IMR-90 (cell line): ENCODE data around the gene CAND2. TPM values are rescaled to one million over a fixed set of nuclear protein-coding genes. Genes with fewer than 3 reads are reported as not detected.

Experiments used
- ATAC-seq: fragments of 200-7000 bp; cut with Tn5 transposase; 2 replicates; pipeline ENCODE4 v1.9.1; 2020; ENCODE audit warnings: low read depth, mild to moderate bottlenecking, moderate library complexity
- BruUV-seq: library from RNA; stranded (reverse); fragments of 400-500 nt; replicated peaks from 2 replicates; lab custom pipeline; 2021; lab: Mats Ljungman, UMichigan
- CTCF ChIA-PET: fragments of 300-600 bp; formaldehyde crosslinking; extraction: SDS; loops from one replicate; lab custom pipeline; 2021; ENCODE audit warnings: antibody characterized with exemption; lab: Yijun Ruan, JAX
- POLR2A ChIA-PET: fragments of 300-600 bp; sonication (Branson Sonifier 250); formaldehyde crosslinking; loops from one replicate; lab custom pipeline; 2022; ENCODE audit warnings: antibody characterized with exemption; ENCODE audit not compliant: unreplicated experiment; lab: Charles Lee
- DNase-seq: peaks from one replicate; pipeline ENCODE4 v3.0.0; 2013
- H2AFZ ChIP-seq: replicated peaks from 2 replicates; pipeline ENCODE3; 2013; ENCODE audit warnings: low read length, mild to moderate bottlenecking; ENCODE audit not compliant: poor library complexity
- H2AK5ac ChIP-seq: 2 replicates; pipeline ENCODE4 v1.6.1; 2013; ENCODE audit warnings: low read depth, low read length, inconsistent platforms
- H2AK9ac ChIP-seq: replicated peaks from 2 replicates; pipeline ENCODE3; 2013; ENCODE audit warnings: mild to moderate bottlenecking, low read depth, low read length, moderate library complexity; ENCODE audit not compliant: poor library complexity
- H2BK120ac ChIP-seq: 2 replicates; pipeline ENCODE4 v1.6.1; 2013; ENCODE audit warnings: low read depth, low read length, inconsistent platforms
- H2BK15ac ChIP-seq: 3 replicates; pipeline ENCODE4 v1.6.1; 2013; ENCODE audit warnings: low read depth, low read length, inconsistent platforms
- H2BK20ac ChIP-seq: 2 replicates; pipeline ENCODE4 v1.6.1; 2013; ENCODE audit warnings: low read depth, mild to moderate bottlenecking, inconsistent platforms, low read length, moderate library complexity
- H2BK5ac ChIP-seq: 2 replicates; pipeline ENCODE4 v1.6.1; 2013; ENCODE audit warnings: mild to moderate bottlenecking, low read depth, low read length, inconsistent platforms; ENCODE audit not compliant: poor library complexity, severe bottlenecking
- H3K14ac ChIP-seq: replicated peaks from 2 replicates; pipeline ENCODE4 v1.6.1; 2013; ENCODE audit warnings: low read depth, low read length, inconsistent platforms
- H3K18ac ChIP-seq: 2 replicates; pipeline ENCODE4 v1.6.1; 2013; ENCODE audit warnings: low read depth, low read length, control low read depth
- H3K23ac ChIP-seq: 2 replicates; pipeline ENCODE4 v1.6.1; 2013; ENCODE audit warnings: low read depth, low read length, inconsistent platforms
- H3K27ac ChIP-seq: 2 replicates; pipeline ENCODE4 v1.5.1; 2013; ENCODE audit warnings: mild to moderate bottlenecking, control low read depth, low read length; ENCODE audit not compliant: insufficient read depth
- H3K27me3 ChIP-seq: 2 replicates; pipeline ENCODE4 v1.6.1; 2013; ENCODE audit warnings: low read length; ENCODE audit not compliant: control insufficient read depth, insufficient read depth
- H3K36me3 ChIP-seq: 2 replicates; pipeline ENCODE4 v1.6.1; 2013; ENCODE audit warnings: low read length, mixed read lengths; ENCODE audit not compliant: control insufficient read depth, insufficient read depth
- H3K4ac ChIP-seq: 2 replicates; pipeline ENCODE4 v1.6.1; 2013; ENCODE audit warnings: low read depth, low read length, inconsistent platforms
- H3K4me1 ChIP-seq: 2 replicates; pipeline ENCODE4 v1.6.1; 2013; ENCODE audit warnings: low read length, mixed read lengths; ENCODE audit not compliant: control insufficient read depth, insufficient read depth
- H3K4me2 ChIP-seq: 2 replicates; pipeline ENCODE4 v1.6.1; 2013; ENCODE audit warnings: low read depth, mild to moderate bottlenecking, control low read depth, low read length, moderate library complexity
- H3K4me3 ChIP-seq: 2 replicates; pipeline ENCODE4 v1.5.1; 2013; ENCODE audit warnings: low read depth, mild to moderate bottlenecking, control low read depth, low read length, moderate library complexity; ENCODE audit not compliant: insufficient read depth
- H3K56ac ChIP-seq: 2 replicates; pipeline ENCODE4 v1.6.1; 2013; ENCODE audit warnings: low read length, inconsistent platforms; ENCODE audit not compliant: insufficient read depth; ENCODE audit errors: extremely low read depth
- H3K79me1 ChIP-seq, 2 experiments: 2 replicates each; pipeline ENCODE4 v1.6.1; 2013; ENCODE audit warnings: low read length in 2 of 2, inconsistent platforms in 1 of 2, low read depth in 1 of 2
- H3K9ac ChIP-seq: 2 replicates; pipeline ENCODE4 v1.6.1; 2013; ENCODE audit warnings: low read depth, low read length, control low read depth
- H3K9me1 ChIP-seq: 2 replicates; pipeline ENCODE4 v1.6.1; 2013; ENCODE audit warnings: low read length, inconsistent platforms; ENCODE audit not compliant: insufficient read depth
- H3K9me3 ChIP-seq: 2 replicates; pipeline ENCODE4 v1.6.1; 2013; ENCODE audit warnings: low read length; ENCODE audit not compliant: control insufficient read depth, insufficient read depth
- H4K20me1 ChIP-seq: 2 replicates; pipeline ENCODE4 v1.6.1; 2013; ENCODE audit warnings: low read length, inconsistent platforms; ENCODE audit not compliant: insufficient read depth
- H4K5ac ChIP-seq: 2 replicates; pipeline ENCODE4 v1.6.1; 2013; ENCODE audit warnings: mild to moderate bottlenecking, low read depth, low read length, control low read depth
- H4K8ac ChIP-seq, 2 experiments: 2 replicates each; pipeline ENCODE4 v1.6.1; 2013; ENCODE audit warnings: low read depth in 2 of 2, low read length in 2 of 2, control low read depth in 1 of 2, inconsistent platforms in 1 of 2
- H4K91ac ChIP-seq: 2 replicates; pipeline ENCODE4 v1.6.1; 2013; ENCODE audit warnings: low read depth, low read length, inconsistent platforms; ENCODE audit not compliant: insufficient read depth
- CEBPB ChIP-seq: IDR thresholded peaks from 2 replicates; pipeline ENCODE4 v1.6.1; 2012; ENCODE audit warnings: low read depth, low read length, improper control_type of control experiment
- RFX5 ChIP-seq: IDR thresholded peaks from 2 replicates; pipeline ENCODE4 v1.8.0; 2012; ENCODE audit warnings: low read depth, mild to moderate bottlenecking, low read length, moderate library complexity
- WGBS, 2 experiments: methylation state at CpG; one replicate each; pipeline versions ENCODE4 v1.1.5 to v1.1.7; 2013; ENCODE audit warnings: missing lambda C conversion rate in 2 of 2; ENCODE audit not compliant: insufficient read length in 1 of 2; ENCODE audit errors: extremely low coverage in 2 of 2; 5-methylcytosine and 5-hydroxymethylcytosine counted together
- dilution Hi-C: fragments of 300-500 bp; cut with HindIII; formaldehyde crosslinking; loops from one replicate; pipeline ENCODE4 v1.14.3; 2018; ENCODE audit warnings: low sequenced_read_pairs; ENCODE audit not compliant: unreplicated experiment
- in situ Hi-C: fragments of 300-500 bp; cut with MboI; formaldehyde crosslinking; loops from 3 replicates; pipeline ENCODE4 v1.14.3; 2019; ENCODE audit warnings: low sequenced_read_pairs, inconsistent platforms, mixed read lengths
- intact Hi-C: fragments of 100-400 bp; cut with micrococcal nuclease; formaldehyde crosslinking; loops from 2 replicates; pipeline ENCODE4 v1.10.0; 2022
- polyA plus RNA-seq, 3 experiments: library from polyadenylated mRNA; depleted of rRNA; stranded (reverse); fragments of >200 nt; gene quantifications; 2 replicates each; pipeline ENCODE4 v1.2.3, GENCODE V29; 2012; ENCODE audit warnings: low replicate concordance in 1 of 3
- total RNA-seq: library from RNA; depleted of rRNA; stranded (reverse); fragments of >200 nt; gene quantifications from 2 replicates; pipeline ENCODE4 v1.2.3, GENCODE V29; 2012

CAND2 gene
- total and polyA plus RNA-seq, 2 of the 4 experiments (the other 2 are of a cell fraction) = 2.9 to 4.9 TPM

- no peak overlapping the region for H3K14ac ChIP-seq
- intact Hi-C loops (no loop called here), dilution Hi-C loops (no loop called here), in situ Hi-C loops (no loop called here)
- H3K36me3 ChIP-seq = no peaks in the 10 kb centered on the region
- ATAC-seq (no peak), DNase-seq (no peak)
- H3K27me3 ChIP-seq = peaks cover 25% of the 10 kb centered on the region
- no peak overlapping the region for H4K91ac ChIP-seq
- no peak overlapping the region for H4K8ac ChIP-seq
- H3K4ac ChIP-seq = no peak overlapping the region
- WGBS, 2 experiments = 61% methylated on average over 3 of the region's 12 CpGs; no CpG with 5 or more reads in 1 of the 2 experiments
- H3K4me2 ChIP-seq = no peak overlapping the region
- no TSS peak for BruUV-seq
- no peak overlapping the region for H3K4me3 ChIP-seq
- H4K20me1 ChIP-seq = no peaks in the 10 kb centered on the region
- H2BK20ac ChIP-seq = no peak overlapping the region
- no peak overlapping the region for H3K56ac ChIP-seq
- H3K4me1 ChIP-seq = no peaks in the 10 kb centered on the region; the same call in 1 of the 2 replicates
- H3K9me1 ChIP-seq = no peaks in the 10 kb centered on the region; the same call in 1 of the 2 replicates
- no peak overlapping the region for H2AK9ac ChIP-seq
- no peak overlapping the region for H4K5ac ChIP-seq
- no peak overlapping the region for H3K9ac ChIP-seq
- no peak overlapping the region for H3K23ac ChIP-seq
- CTCF ChIA-PET = no interaction called here
- H3K18ac ChIP-seq = no peak overlapping the region
- POLR2A ChIA-PET = no interaction called here
- no peaks in the 10 kb centered on the region for H3K79me1 ChIP-seq
- H2BK15ac ChIP-seq = no peak overlapping the region
- H2BK120ac ChIP-seq = no peak overlapping the region
- H2AFZ ChIP-seq = no peak overlapping the region
- H2BK5ac ChIP-seq = no peak overlapping the region
- TF ChIP-seq CEBPB (no peak), RFX5 (no peak)
- H3K27ac ChIP-seq = no peak overlapping the region
- H3K9me3 ChIP-seq = no peaks in the 10 kb centered on the region
- H2AK5ac ChIP-seq = no peak overlapping the region
Measured at GRCh38 chr3:12871404-12871983, 75.0 kb downstream of the CAND2 start.
